Endodermal cell (in vitro differentiated cells): ENCODE measurements around the gene MCM3AP. TPM values are rescaled to one million over a fixed set of nuclear protein-coding genes. Genes with fewer than 3 reads are reported as not detected.

Experiments used
- DNase-seq: peaks from one replicate; pipeline ENCODE4 v3.0.0-alpha.2; 2017
- H3K27ac ChIP-seq: 2 replicates; pipeline ENCODE4 v1.5.1; 2013; ENCODE audit warnings: mild to moderate bottlenecking, low read depth, low read length, moderate library complexity
- H3K27me3 ChIP-seq: 2 replicates; pipeline ENCODE4 v1.6.1; 2013; ENCODE audit warnings: mild to moderate bottlenecking, low read length, moderate library complexity; ENCODE audit not compliant: insufficient read depth, control insufficient read depth, poor library complexity, severe bottlenecking
- H3K36me3 ChIP-seq: 2 replicates; pipeline ENCODE4 v1.7.0; 2013; ENCODE audit warnings: mild to moderate bottlenecking, low read length, moderate library complexity; ENCODE audit not compliant: control insufficient read depth, insufficient read depth
- H3K4me1 ChIP-seq: one replicate; pipeline ENCODE4 v1.7.0; 2013; ENCODE audit warnings: low read length; ENCODE audit not compliant: control insufficient read depth, insufficient read depth
- H3K4me3 ChIP-seq: 2 replicates; pipeline ENCODE4 v1.5.1; 2013; ENCODE audit warnings: mild to moderate bottlenecking, low read length, moderate library complexity
- H3K9ac ChIP-seq: 2 replicates; pipeline ENCODE4 v1.6.1; 2013; ENCODE audit warnings: mild to moderate bottlenecking, low read length, moderate library complexity; ENCODE audit not compliant: poor library complexity, severe bottlenecking; ENCODE audit errors: extremely low read depth
- H3K9me3 ChIP-seq: 2 replicates; pipeline ENCODE4 v1.6.1; 2013; ENCODE audit warnings: mild to moderate bottlenecking, low read length, moderate library complexity; ENCODE audit not compliant: control insufficient read depth
- H3K27ac Mint-ChIP-seq: 2 replicates; pipeline ENCODE4 v1.8.0; 2020; ENCODE audit warnings: mixed read lengths
- H3K27me3 Mint-ChIP-seq: 2 replicates; pipeline ENCODE4 v1.8.0; 2021; ENCODE audit warnings: mild to moderate bottlenecking, mixed read lengths; ENCODE audit not compliant: insufficient read depth
- H3K36me3 Mint-ChIP-seq: 2 replicates; pipeline ENCODE4 v1.8.0; 2020; ENCODE audit warnings: low read depth, mixed read lengths
- H3K4me1 Mint-ChIP-seq: 2 replicates; pipeline ENCODE4 v1.8.0; 2020; ENCODE audit warnings: mixed read lengths
- H3K4me3 Mint-ChIP-seq: 2 replicates; pipeline ENCODE4 v1.8.0; 2020; ENCODE audit warnings: mild to moderate bottlenecking, moderate library complexity, mixed read lengths
- H3K9me3 Mint-ChIP-seq: 2 replicates; pipeline ENCODE4 v1.8.0; 2020; ENCODE audit warnings: mild to moderate bottlenecking, mixed read lengths
- CTCF ChIP-seq: fragments of 200-600 bp; sonication (generic); conservative IDR thresholded peaks from 2 replicates; pipeline ENCODE4 v1.5.0; 2021; ENCODE audit warnings: antibody characterized with exemption, mild to moderate bottlenecking
- WGBS, 2 experiments: methylation state at CpG; one replicate each; pipeline versions ENCODE4 v1.1.5 to v1.1.7; 2013; ENCODE audit warnings: missing lambda C conversion rate in 2 of 2, mixed read lengths in 1 of 2; ENCODE audit not compliant: insufficient coverage in 1 of 2, insufficient read length in 1 of 2; 5-methylcytosine and 5-hydroxymethylcytosine counted together
- total RNA-seq, 2 donors: library from RNA; stranded (reverse); fragmentation: NEBNext Ultra II Directional in 1 of 2; extraction: Animal tissue kit (Norgen Biotek cat#: 25700) in 1 of 2; gene quantifications; 2 replicates in 1 of 2; 3 replicates in 1 of 2; pipeline ENCODE4 v1.2.1, GENCODE V29; 2021

The MCM3AP gene
- total RNA-seq, 2 donors from 2014 or later, result 120 to 161 TPM

- Mint-ChIP-seq H3K36me3 (peaks cover 85% of the 10 kb centered on the region), H3K27ac (no peak overlapping the region), H3K4me3 (no peak overlapping the region), H3K27me3 (no peaks in the 10 kb centered on the region), H3K9me3 (no peaks in the 10 kb centered on the region), H3K4me1 (no peaks in the 10 kb centered on the region)
- Histone ChIP-seq H3K27ac (no peak overlapping the region), H3K4me1 (no peaks in the 10 kb centered on the region), H3K27me3 (no peaks in the 10 kb centered on the region), H3K9me3 (no peaks in the 10 kb centered on the region), H3K9ac (no peak overlapping the region), H3K36me3 (peaks cover 87% of the 10 kb centered on the region), H3K4me3 (no peak overlapping the region)
- no peak for TF ChIP-seq CTCF
- no peak for DNase-seq
- WGBS, 2 experiments, result 96 to 98% methylated on average over 6 of the region's 6 CpGs
Measured at GRCh38 chr21:46255758-46256337, 29.6 kb downstream of the MCM3AP start.

- H3K9me3 Mint-ChIP-seq, result no peaks in the 10 kb centered on the region
- no peaks in the 10 kb centered on the region for H3K4me1 Mint-ChIP-seq
- no peaks in the 10 kb centered on the region for H3K27me3 Mint-ChIP-seq
- H3K27ac ChIP-seq, result no peak overlapping the region
- H3K27me3 ChIP-seq, result no peaks in the 10 kb centered on the region
- no peak overlapping the region for H3K27ac Mint-ChIP-seq
- no peak for TF ChIP-seq CTCF
- H3K36me3 ChIP-seq, result peaks cover 87% of the 10 kb centered on the region
- H3K9ac ChIP-seq, result no peak overlapping the region
- H3K4me1 ChIP-seq, result no peaks in the 10 kb centered on the region
- H3K36me3 Mint-ChIP-seq, result peaks cover 84% of the 10 kb centered on the region
- 98% methylated on average over 9 to 11 of the region's 11 CpGs for WGBS, 2 experiments
- DNase-seq, result no peak
- no peaks in the 10 kb centered on the region for H3K9me3 ChIP-seq
- H3K4me3 ChIP-seq, result no peak overlapping the region
- no peak overlapping the region for H3K4me3 Mint-ChIP-seq
Measured at GRCh38 chr21:46255166-46255565, 30.2 kb downstream of the MCM3AP start.

- peaks cover 87% of the 10 kb centered on the region for H3K36me3 Mint-ChIP-seq
- H3K36me3 ChIP-seq, result peaks cover 90% of the 10 kb centered on the region
- H3K4me3 Mint-ChIP-seq, result no peak overlapping the region
Measured at GRCh38 chr21:46254208-46254975, 31.0 kb downstream of the MCM3AP start.

More at GRCh38 chr21:46254208-46254975, 31.0 kb downstream of the MCM3AP start:
- Mint-ChIP-seq H3K27me3 (no peaks in the 10 kb centered on the region), H3K27ac (no peak overlapping the region), H3K9me3 (no peaks in the 10 kb centered on the region), H3K4me1 (no peaks in the 10 kb centered on the region)
- Histone ChIP-seq H3K27me3 (no peaks in the 10 kb centered on the region), H3K27ac (no peak overlapping the region), H3K9me3 (no peaks in the 10 kb centered on the region), H3K4me3 (no peak overlapping the region), H3K9ac (no peak overlapping the region), H3K4me1 (no peaks in the 10 kb centered on the region)
- 93 to 95% methylated on average over 10 to 12 of the region's 12 CpGs for WGBS, 2 experiments
- DNase-seq, result no peak
- no peak for TF ChIP-seq CTCF
